ENCODE data around the gene LHPP.

DNA sequence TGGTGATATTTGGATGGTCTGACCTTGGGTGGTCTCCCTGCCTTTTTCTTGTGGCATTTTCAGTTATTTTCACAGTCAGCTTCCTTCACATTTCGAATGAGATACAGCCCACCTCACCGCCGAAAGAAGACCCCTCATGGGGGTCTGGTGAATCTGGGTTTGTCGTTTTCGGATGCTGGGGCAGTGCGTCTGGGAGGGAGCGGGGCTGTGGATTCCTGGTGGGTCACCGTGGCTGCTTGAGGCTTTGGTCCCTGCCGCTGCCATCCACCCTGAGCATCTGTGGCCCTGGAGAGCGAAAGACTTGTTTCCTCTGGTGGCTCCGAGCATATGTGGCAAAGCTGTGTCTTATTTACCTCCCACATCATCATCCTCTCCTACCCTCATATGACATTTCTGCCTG lies 43.1 kb downstream of the LHPP start:
- TF ChIP-seq, protein P1, sequence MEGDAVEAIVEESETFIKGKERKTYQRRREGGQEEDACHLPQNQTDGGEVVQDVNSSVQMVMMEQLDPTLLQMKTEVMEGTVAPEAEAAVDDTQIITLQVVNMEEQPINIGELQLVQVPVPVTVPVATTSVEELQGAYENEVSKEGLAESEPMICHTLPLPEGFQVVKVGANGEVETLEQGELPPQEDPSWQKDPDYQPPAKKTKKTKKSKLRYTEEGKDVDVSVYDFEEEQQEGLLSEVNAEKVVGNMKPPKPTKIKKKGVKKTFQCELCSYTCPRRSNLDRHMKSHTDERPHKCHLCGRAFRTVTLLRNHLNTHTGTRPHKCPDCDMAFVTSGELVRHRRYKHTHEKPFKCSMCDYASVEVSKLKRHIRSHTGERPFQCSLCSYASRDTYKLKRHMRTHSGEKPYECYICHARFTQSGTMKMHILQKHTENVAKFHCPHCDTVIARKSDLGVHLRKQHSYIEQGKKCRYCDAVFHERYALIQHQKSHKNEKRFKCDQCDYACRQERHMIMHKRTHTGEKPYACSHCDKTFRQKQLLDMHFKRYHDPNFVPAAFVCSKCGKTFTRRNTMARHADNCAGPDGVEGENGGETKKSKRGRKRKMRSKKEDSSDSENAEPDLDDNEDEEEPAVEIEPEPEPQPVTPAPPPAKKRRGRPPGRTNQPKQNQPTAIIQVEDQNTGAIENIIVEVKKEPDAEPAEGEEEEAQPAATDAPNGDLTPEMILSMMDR (IDR thresholded peaks at IDR 0.05) = no peak
- no peak for TF ChIP-seq POLR2A (IDR thresholded peaks at IDR 0.05)
